IPS-18a (cell line): Measurements from ENCODE around the gene OLIG1.

Experiments used
- H3K27ac ChIP-seq: one replicate; pipeline ENCODE4 v1.5.1; 2013; ENCODE audit warnings: low read length
- H3K27me3 ChIP-seq: one replicate; pipeline ENCODE4 v1.6.1; 2013; ENCODE audit warnings: mild to moderate bottlenecking, low read length; ENCODE audit not compliant: control insufficient read depth, insufficient read depth
- H3K36me3 ChIP-seq: one replicate; pipeline ENCODE4 v1.6.1; 2013; ENCODE audit warnings: low read depth, low read length; ENCODE audit not compliant: control insufficient read depth
- H3K4me1 ChIP-seq: one replicate; pipeline ENCODE4 v1.6.1; 2013; ENCODE audit warnings: low read depth, low read length; ENCODE audit not compliant: control insufficient read depth
- H3K4me3 ChIP-seq: one replicate; pipeline ENCODE4 v1.5.1; 2013; ENCODE audit warnings: low read length
- H3K9ac ChIP-seq: one replicate; pipeline ENCODE4 v1.6.1; 2013; ENCODE audit warnings: mild to moderate bottlenecking, low read length, moderate library complexity
- H3K9me3 ChIP-seq: one replicate; pipeline ENCODE4 v1.6.1; 2013; ENCODE audit warnings: low read depth, low read length; ENCODE audit not compliant: control insufficient read depth

The OLIG1 gene

GRCh38 chr21:33067043-33067442, 2.9 kb upstream of the OLIG1 start:
- Histone ChIP-seq H3K9ac (no peak overlapping the region), H3K4me1 (peaks cover 17% of the 10 kb centered on the region), H3K4me3 (no peak overlapping the region), H3K36me3 (no peaks in the 10 kb centered on the region), H3K27ac (no peak overlapping the region), H3K27me3 (peaks cover 89% of the 10 kb centered on the region), H3K9me3 (peaks cover 5% of the 10 kb centered on the region)

- H3K9ac ChIP-seq = no peak overlapping the region
- no peak overlapping the region for H3K4me3 ChIP-seq
- peaks cover 93% of the 10 kb centered on the region for H3K27me3 ChIP-seq
- H3K27ac ChIP-seq = no peak overlapping the region
- H3K4me1 ChIP-seq = peaks cover 21% of the 10 kb centered on the region
- H3K36me3 ChIP-seq = no peaks in the 10 kb centered on the region
- H3K9me3 ChIP-seq = peaks cover 5% of the 10 kb centered on the region
Measured at GRCh38 chr21:33067457-33067856, 2.5 kb upstream of the OLIG1 start.

GRCh38 chr21:33069243-33069642, 698 bp upstream of the OLIG1 start:
- Histone ChIP-seq H3K9ac (no peak overlapping the region), H3K4me3 (no peak overlapping the region), H3K4me1 (peaks cover 25% of the 10 kb centered on the region), H3K9me3 (peaks cover 5% of the 10 kb centered on the region), H3K27me3 (peaks cover 99% of the 10 kb centered on the region), H3K27ac (no peak overlapping the region), H3K36me3 (no peaks in the 10 kb centered on the region)

GRCh38 chr21:33069645-33069993, 322 bp upstream of the OLIG1 start:
- peaks cover 5% of the 10 kb centered on the region for H3K9me3 ChIP-seq
- no peaks in the 10 kb centered on the region for H3K36me3 ChIP-seq
- H3K27me3 ChIP-seq = peaks cover 99% of the 10 kb centered on the region
- H3K27ac ChIP-seq = no peak overlapping the region
- H3K9ac ChIP-seq = no peak overlapping the region
- H3K4me1 ChIP-seq = peaks cover 26% of the 10 kb centered on the region
- H3K4me3 ChIP-seq = no peak overlapping the region

- no peaks in the 10 kb centered on the region for H3K36me3 ChIP-seq
- H3K4me3 ChIP-seq = peak overlapping the region; percentile 44
- peaks cover 29% of the 10 kb centered on the region for H3K4me1 ChIP-seq
- no peak overlapping the region for H3K27ac ChIP-seq
- peaks cover 5% of the 10 kb centered on the region for H3K9me3 ChIP-seq
- no peak overlapping the region for H3K9ac ChIP-seq
- peaks cover 99% of the 10 kb centered on the region for H3K27me3 ChIP-seq
Measured at GRCh38 chr21:33070744-33070997, 730 bp downstream of the OLIG1 start.

GRCh38 chr21:33070998-33071769, 1.2 kb downstream of the OLIG1 start:
- peak overlapping the region; percentile 34 for H3K4me3 ChIP-seq
- H3K27ac ChIP-seq = no peak overlapping the region
- H3K9ac ChIP-seq = no peak overlapping the region
- H3K4me1 ChIP-seq = peaks cover 34% of the 10 kb centered on the region
- no peaks in the 10 kb centered on the region for H3K36me3 ChIP-seq
- H3K27me3 ChIP-seq = peaks cover 99% of the 10 kb centered on the region
- H3K9me3 ChIP-seq = peaks cover 5% of the 10 kb centered on the region

- H3K27ac ChIP-seq = no peak overlapping the region
- no peak overlapping the region for H3K9ac ChIP-seq
- peaks cover 5% of the 10 kb centered on the region for H3K9me3 ChIP-seq
- H3K36me3 ChIP-seq = no peaks in the 10 kb centered on the region
- H3K4me1 ChIP-seq = peaks cover 39% of the 10 kb centered on the region
- peak overlapping the region; percentile 34 for H3K4me3 ChIP-seq
- H3K27me3 ChIP-seq = peaks cover 99% of the 10 kb centered on the region
Measured at GRCh38 chr21:33071770-33072306, 1.9 kb downstream of the OLIG1 start.

- Histone ChIP-seq H3K4me1 (peaks cover 39% of the 10 kb centered on the region), H3K27ac (no peak overlapping the region), H3K4me3 (no peak overlapping the region), H3K9ac (no peak overlapping the region), H3K36me3 (no peaks in the 10 kb centered on the region), H3K9me3 (peaks cover 5% of the 10 kb centered on the region), H3K27me3 (peaks cover 93% of the 10 kb centered on the region)
Measured at GRCh38 chr21:33073636-33074035, 3.7 kb downstream of the OLIG1 start.

GRCh38 chr21:33075128-33075527, 5.2 kb downstream of the OLIG1 start:
- Histone ChIP-seq H3K27me3 (peaks cover 78% of the 10 kb centered on the region), H3K4me3 (peak overlapping the region; percentile 32), H3K4me1 (peaks cover 39% of the 10 kb centered on the region), H3K9ac (no peak overlapping the region), H3K36me3 (no peaks in the 10 kb centered on the region), H3K27ac (no peak overlapping the region), H3K9me3 (no peaks in the 10 kb centered on the region)

GRCh38 chr21:33075596-33076195, 5.8 kb downstream of the OLIG1 start:
- H3K36me3 ChIP-seq = no peaks in the 10 kb centered on the region
- H3K27me3 ChIP-seq = peaks cover 74% of the 10 kb centered on the region
- H3K27ac ChIP-seq = no peak overlapping the region
- H3K4me3 ChIP-seq = peak overlapping the region; percentile 32
- H3K9me3 ChIP-seq = no peaks in the 10 kb centered on the region
- no peak overlapping the region for H3K9ac ChIP-seq
- H3K4me1 ChIP-seq = peaks cover 39% of the 10 kb centered on the region

- Histone ChIP-seq H3K4me3 (no peak overlapping the region), H3K36me3 (no peaks in the 10 kb centered on the region), H3K4me1 (peaks cover 37% of the 10 kb centered on the region), H3K27me3 (peaks cover 63% of the 10 kb centered on the region), H3K27ac (no peak overlapping the region), H3K9me3 (no peaks in the 10 kb centered on the region), H3K9ac (no peak overlapping the region)
Measured at GRCh38 chr21:33076600-33077329, 6.8 kb downstream of the OLIG1 start.
